ENCODE data around the gene LTBR.

- TF ChIP-seq POLR2AphosphoS5 (IDR thresholded peaks at IDR 0.05) (no peak), CTCF (IDR thresholded peaks at IDR 0.05) (no peak)
Observed at GRCh38 chr12:6342140-6342889, 41.6 kb upstream of the LTBR start.

All from prostate gland (tissue), 2 donors.